ENCODE data around the gene THAP4. TPM values are rescaled to one million over a fixed set of nuclear protein-coding genes. Genes with fewer than 3 reads are reported as not detected.
A peak's percentile ranks its signal among the peaks of the same experiment; 100 is the strongest.

The THAP4 gene
- total and polyA plus RNA-seq, 2 of the 13 experiments (the other 11 are each of a cell fraction or from before 2014, with no cell fraction given) = 59.7 to 75.7 TPM

DNA sequence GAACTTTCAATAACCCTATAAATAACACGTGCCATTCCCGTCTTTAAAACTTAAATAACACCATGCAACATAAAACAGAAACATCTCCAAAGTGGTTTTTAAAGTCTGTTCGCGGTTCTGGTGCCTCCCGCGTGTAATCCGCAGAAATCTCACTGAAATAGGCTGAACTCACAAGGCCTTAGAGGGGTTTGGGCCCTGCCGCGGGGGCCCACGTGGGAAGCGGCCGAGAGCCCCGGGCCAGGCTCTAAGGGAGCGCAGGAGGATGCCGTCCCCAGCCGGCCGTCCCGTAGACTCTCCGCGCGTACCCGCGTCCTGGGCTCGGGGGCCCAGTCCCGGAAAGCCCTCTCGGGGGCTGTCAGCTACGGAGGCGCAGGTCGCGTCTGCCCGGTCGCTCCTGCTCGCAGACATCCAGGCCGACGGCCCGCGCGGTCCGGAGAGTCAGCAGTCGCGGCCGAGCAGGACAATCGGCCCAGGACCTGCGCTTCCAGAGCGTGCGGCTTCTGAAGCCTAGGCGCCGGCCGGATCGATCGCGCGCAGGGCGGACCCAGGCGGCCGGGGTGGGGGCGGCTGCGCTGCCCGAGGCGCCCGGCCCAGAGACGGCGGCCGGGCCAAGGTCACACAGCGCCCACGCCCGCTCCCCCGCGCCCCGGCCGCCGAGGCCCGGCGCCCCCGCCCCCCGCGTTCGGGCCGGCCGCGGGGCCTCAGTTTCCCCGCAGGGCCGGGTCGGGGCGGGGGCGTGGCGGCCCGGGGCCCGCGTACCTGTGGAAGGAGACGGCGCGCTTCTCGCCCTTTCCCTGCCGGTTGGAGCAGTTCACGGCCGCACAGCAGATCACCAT, 558 bp downstream of the THAP4 start (continued):
- TF ChIP-seq ETV6 (CRISPR knock-in tag; conservative IDR thresholded peaks at IDR 0.05) (no peak), ZNF350 (CRISPR knock-in tag; IDR thresholded peaks at IDR 0.05; ENCODE audit: borderline replicate concordance, low read depth) (peak; percentile 76; the same call in 1 of the 2 replicates), ZNF503 (CRISPR knock-in tag; IDR thresholded peaks at IDR 0.05) (no peak), ZSCAN21 (CRISPR knock-in tag; IDR thresholded peaks at IDR 0.05; ENCODE audit: borderline replicate concordance) (no peak), SKI (IDR thresholded peaks at IDR 0.05; ENCODE audit: partially characterized antibody) (peak; percentile 65), ZNF230 (CRISPR knock-in tag; IDR thresholded peaks at IDR 0.05) (0 out of 2 replicates have a peak, but pooled peaks have one; percentile 67), ZNF558 (CRISPR knock-in tag; IDR thresholded peaks at IDR 0.05; ENCODE audit: borderline replicate concordance) (peak; percentile 93; the same call in 1 of the 2 replicates), STAT5B (CRISPR knock-in tag; IDR thresholded peaks at IDR 0.05) (no peak), SMYD3 (CRISPR knock-in tag; IDR thresholded peaks at IDR 0.05) (no peak), ZBTB14 (CRISPR knock-in tag; IDR thresholded peaks at IDR 0.05) (peak; percentile 82), ZKSCAN8 (CRISPR knock-in tag; IDR thresholded peaks at IDR 0.05; ENCODE audit: borderline replicate concordance) (no peak), ZNF275 (CRISPR knock-in tag; IDR thresholded peaks at IDR 0.05; ENCODE audit: borderline replicate concordance) (no peak; the same call in 1 of the 2 replicates), ZSCAN9 (CRISPR knock-in tag; IDR thresholded peaks at IDR 0.05; ENCODE audit: borderline replicate concordance) (no peak; the same call in 1 of the 2 replicates), ZNF713 (CRISPR knock-in tag; IDR thresholded peaks at IDR 0.05) (no peak), ZBTB20 (CRISPR knock-in tag; IDR thresholded peaks at IDR 0.05; ENCODE audit: borderline replicate concordance, low read depth) (no peak), ZNF773 (CRISPR knock-in tag; IDR thresholded peaks at IDR 0.05; ENCODE audit: borderline replicate concordance) (peak; percentile 72; the same call in 1 of the 2 replicates), FOXK1 (CRISPR knock-in tag; IDR thresholded peaks at IDR 0.05; ENCODE audit: borderline replicate concordance, low read depth) (no peak), ZNF709 (CRISPR knock-in tag; IDR thresholded peaks at IDR 0.05) (peak; percentile 72; the same call in 1 of the 2 replicates), CTCF (CRISPR knock-in tag; IDR thresholded peaks at IDR 0.05) (peak; percentile 25), SP5 (CRISPR knock-in tag; IDR thresholded peaks at IDR 0.05; ENCODE audit: borderline replicate concordance, low read depth) (no peak), ZBTB42 (CRISPR knock-in tag; IDR thresholded peaks at IDR 0.05) (no peak)
- TF ChIP-seq, protein P1, sequence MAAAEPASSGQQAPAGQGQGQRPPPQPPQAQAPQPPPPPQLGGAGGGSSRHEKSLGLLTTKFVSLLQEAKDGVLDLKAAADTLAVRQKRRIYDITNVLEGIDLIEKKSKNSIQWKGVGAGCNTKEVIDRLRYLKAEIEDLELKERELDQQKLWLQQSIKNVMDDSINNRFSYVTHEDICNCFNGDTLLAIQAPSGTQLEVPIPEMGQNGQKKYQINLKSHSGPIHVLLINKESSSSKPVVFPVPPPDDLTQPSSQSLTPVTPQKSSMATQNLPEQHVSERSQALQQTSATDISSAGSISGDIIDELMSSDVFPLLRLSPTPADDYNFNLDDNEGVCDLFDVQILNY (CRISPR knock-in tag; conservative IDR thresholded peaks at IDR 0.05) = peak; percentile 35; the same call in 1 of the 2 replicates
